Breast epithelium (tissue), 3 donors: ENCODE data around the gene ARL6IP4.

Experiments
- CTCF ChIP-seq, 3 donors: fragments of 450-650 bp; IDR thresholded peaks; one replicate each; pipeline ENCODE4 v1.5.1; 2016 to 2017; ENCODE audit warnings: antibody characterized with exemption in 3 of 3, mild to moderate bottlenecking in 3 of 3, moderate library complexity in 3 of 3
- POLR2AphosphoS5 ChIP-seq, 3 donors: sonication (generic); formaldehyde crosslinking; IDR thresholded peaks; one replicate each; pipeline ENCODE4 v1.6.1; 2017; ENCODE audit warnings: antibody characterized with exemption in 3 of 3

DNA sequence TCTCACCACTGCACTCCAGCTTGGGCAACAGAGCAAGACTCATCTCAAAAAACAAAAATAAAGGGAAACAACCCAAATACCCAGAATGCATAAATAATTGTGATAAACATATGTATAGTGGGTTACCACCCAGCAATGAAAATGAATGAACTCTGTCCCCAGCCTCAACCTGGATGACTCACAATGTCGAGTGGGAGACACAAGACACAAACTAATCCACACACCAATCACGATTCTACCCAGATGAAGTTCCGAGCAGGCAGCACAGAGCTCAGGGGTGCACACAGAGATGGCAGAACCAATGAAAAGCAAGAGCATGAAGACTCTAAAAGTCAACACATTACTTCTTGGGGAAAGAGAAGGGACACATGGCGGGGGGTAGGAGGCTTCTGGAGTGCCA lies 41.4 kb upstream of the ARL6IP4 start:
- TF ChIP-seq CTCF (IDR thresholded peaks at IDR 0.05) = no peak
- TF ChIP-seq POLR2AphosphoS5 (IDR thresholded peaks at IDR 0.05) = no peak
